OCI-LY7 (cell line): ENCODE results near the gene C2CD3. TPM values are rescaled to one million over a fixed set of nuclear protein-coding genes. Genes with fewer than 3 reads are reported as not detected.

Source experiments
- BruUV-seq: library from RNA; stranded (reverse); fragments of 400-500 nt; replicated peaks from 2 replicates; lab custom pipeline; 2021; lab: Mats Ljungman, UMichigan
- CTCF ChIA-PET: fragments of 300-600 bp; sonication (Branson Sonifier 250); formaldehyde crosslinking; loops from one replicate; lab custom pipeline; 2022; ENCODE audit warnings: antibody characterized with exemption; ENCODE audit not compliant: unreplicated experiment; lab: Charles Lee
- POLR2A ChIA-PET: fragments of 300-600 bp; sonication (Branson Sonifier 250); formaldehyde crosslinking; loops from one replicate; lab custom pipeline; 2022; ENCODE audit warnings: antibody characterized with exemption; lab: Charles Lee
- DNase-seq: peaks from one replicate; pipeline ENCODE4 v3.0.0-alpha.2; 2015; ENCODE audit warnings: low spot score
- H2AFZ ChIP-seq: fragments of 200-600 bp; sonication (generic), shearing (Covaris generic); 2 replicates; pipeline ENCODE4 v1.6.1; 2014; ENCODE audit warnings: mild to moderate bottlenecking, antibody characterized with exemption, low read length, moderate library complexity
- H3K27ac ChIP-seq: fragments of 200-600 bp; sonication (generic); 2 replicates; pipeline ENCODE4 v1.5.1; 2014; ENCODE audit warnings: mixed run types, low read depth, mild to moderate bottlenecking, moderate library complexity, low read length, inconsistent platforms; ENCODE audit not compliant: poor library complexity, severe bottlenecking
- H3K36me3 ChIP-seq: fragments of 200-600 bp; sonication (generic); 2 replicates; pipeline ENCODE4 v1.6.1; 2014; ENCODE audit warnings: mild to moderate bottlenecking, antibody characterized with exemption, low read length, moderate library complexity, mixed read lengths; ENCODE audit not compliant: insufficient read depth
- H3K4me1 ChIP-seq: fragments of 200-600 bp; sonication (generic); 2 replicates; pipeline ENCODE4 v1.5.1; 2014; ENCODE audit warnings: mild to moderate bottlenecking, low read length; ENCODE audit not compliant: insufficient read depth, poor library complexity, severe bottlenecking
- H3K4me2 ChIP-seq: fragments of 200-600 bp; sonication (generic); 2 replicates; pipeline ENCODE4 v1.6.1; 2014; ENCODE audit warnings: mild to moderate bottlenecking, low read length
- H3K4me3 ChIP-seq: fragments of 200-600 bp; sonication (generic); 2 replicates; pipeline ENCODE4 v1.5.1; 2014; ENCODE audit warnings: mild to moderate bottlenecking, low read depth, low read length; ENCODE audit not compliant: poor library complexity, severe bottlenecking
- H3K79me2 ChIP-seq: fragments of 200-600 bp; sonication (generic); 2 replicates; pipeline ENCODE4 v1.6.1; 2016; ENCODE audit warnings: low read depth, mild to moderate bottlenecking, low read length, moderate library complexity, mixed read lengths; ENCODE audit not compliant: insufficient read depth
- H3K9me2 ChIP-seq: fragments of 200-600 bp; sonication (generic); 2 replicates; pipeline ENCODE4 v1.6.1; 2016; ENCODE audit warnings: mild to moderate bottlenecking, low read length, mixed read lengths; ENCODE audit not compliant: insufficient read depth
- H3K9me3 ChIP-seq: fragments of 200-600 bp; sonication (generic); 2 replicates; pipeline ENCODE4 v1.6.1; 2014; ENCODE audit warnings: mild to moderate bottlenecking, mixed run types, low read length, mixed read lengths
- H4K20me1 ChIP-seq: fragments of 200-600 bp; sonication (generic); 2 replicates; pipeline ENCODE4 v1.6.1; 2014; ENCODE audit warnings: mild to moderate bottlenecking, antibody characterized with exemption, low read length, moderate library complexity, mixed read lengths; ENCODE audit not compliant: insufficient read depth
- CTCF ChIP-seq: fragments of 200-600 bp; sonication (generic); conservative IDR thresholded peaks from 2 replicates; pipeline ENCODE4 v1.5.1; 2014; ENCODE audit warnings: mild to moderate bottlenecking, antibody characterized with exemption, low read length, moderate library complexity, mixed read lengths
- EZH2phosphoT487 ChIP-seq: fragments of 200-600 bp; sonication (generic); IDR thresholded peaks from 2 replicates; pipeline ENCODE4 v1.6.1; 2018; ENCODE audit warnings: low read depth, borderline replicate concordance, mild to moderate bottlenecking, mixed run types, antibody characterized with exemption, low read length, moderate library complexity, mixed read lengths
- intact Hi-C: fragments of 100-400 bp; cut with micrococcal nuclease; formaldehyde crosslinking; loops from one replicate; pipeline ENCODE4 v1.10.0; 2022; ENCODE audit not compliant: unreplicated experiment
- total RNA-seq, 2 experiments: library from RNA; depleted of rRNA in 1 of 2; stranded (reverse); fragments of >200 nt in 1 of 2; shearing (Covaris generic) in 1 of 2; gene quantifications; 2 replicates each; pipeline ENCODE4 v1.2.3, GENCODE V29; 2014 to 2022

Gene C2CD3
- total RNA-seq, 2 experiments from 2014 or later: 29.2 to 32.1 TPM

DNA sequence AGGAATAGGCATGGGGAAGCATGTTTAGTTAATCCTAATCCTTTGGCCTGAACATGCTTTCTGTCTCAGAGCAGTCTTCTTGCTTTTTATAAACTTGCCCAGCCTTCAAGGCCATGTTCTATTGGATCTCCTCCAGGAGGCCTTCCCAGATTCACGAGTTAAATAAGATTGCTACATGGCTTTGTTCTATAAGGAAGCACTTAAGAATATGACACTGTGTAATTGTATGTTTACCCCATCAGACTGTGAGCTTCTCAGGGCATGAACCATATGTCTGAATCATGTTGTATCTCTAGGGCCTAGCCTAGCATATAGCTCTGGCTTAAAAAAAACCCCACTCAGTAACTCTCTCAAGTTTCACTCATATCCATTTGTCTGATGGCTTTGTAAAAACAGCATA, 135.5 kb downstream of the C2CD3 start:
- no TSS peak for BruUV-seq
- H3K79me2 ChIP-seq: no peaks in the 10 kb centered on the region
- peaks cover 62% of the 10 kb centered on the region for H3K36me3 ChIP-seq
- no peaks in the 10 kb centered on the region for H3K4me1 ChIP-seq
- no peak overlapping the region for H3K4me2 ChIP-seq
- H3K9me2 ChIP-seq: no peaks in the 10 kb centered on the region
- no peak for DNase-seq
- H3K4me3 ChIP-seq: no peak overlapping the region
- intact Hi-C loops: no loop called here
- H2AFZ ChIP-seq: no peak overlapping the region
- H3K27ac ChIP-seq: no peak overlapping the region
- no peak for TF ChIP-seq EZH2phosphoT487
- no peak for TF ChIP-seq CTCF
- POLR2A ChIA-PET: interaction anchor here (0.7 kb wide), 1 partner anchor 373 kb away, joined by 7 read pairs; no protein-coding TSS in a partner anchor
- no peaks in the 10 kb centered on the region for H3K9me3 ChIP-seq
- no peaks in the 10 kb centered on the region for H4K20me1 ChIP-seq
- CTCF ChIA-PET: no interaction called here

DNA sequence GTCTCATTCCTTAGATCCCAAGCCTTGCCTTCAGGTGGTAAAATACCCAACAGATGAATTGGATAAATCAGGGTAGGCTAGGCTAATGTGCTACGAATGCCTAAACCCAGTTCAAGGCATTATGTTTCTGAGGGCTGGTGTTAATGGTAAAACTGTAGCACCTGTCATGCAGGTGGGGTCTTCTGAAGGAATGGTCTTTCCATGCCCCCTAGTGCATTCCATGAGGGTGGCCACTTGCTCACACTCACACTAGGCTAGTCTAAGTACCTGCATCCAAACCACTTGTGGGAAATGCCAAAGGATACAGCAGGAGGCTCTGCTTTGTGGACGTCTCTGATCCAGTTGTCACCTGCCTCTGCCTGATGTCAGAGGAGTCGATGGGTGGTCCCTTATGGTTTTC, 137.8 kb downstream of the C2CD3 start:
- no peaks in the 10 kb centered on the region for H3K9me2 ChIP-seq
- H3K27ac ChIP-seq: no peak overlapping the region
- H2AFZ ChIP-seq: no peak overlapping the region
- no TSS peak for BruUV-seq
- peaks cover 45% of the 10 kb centered on the region for H3K36me3 ChIP-seq
- no peaks in the 10 kb centered on the region for H3K4me1 ChIP-seq
- 0 out of 2 replicates have a peak, but pooled peaks have one; percentile 22 for TF ChIP-seq CTCF
- TF ChIP-seq EZH2phosphoT487: no peak
- H3K4me2 ChIP-seq: no peak overlapping the region
- ChIA-PET POLR2A (interaction anchor here (1.1 kb wide), 1 partner anchor 21 kb away, joined by 3 read pairs; no protein-coding TSS in a partner anchor), CTCF (interaction anchor here (0.6 kb wide), 1 partner anchor 11 kb away, joined by 3 read pairs; no protein-coding TSS in a partner anchor)
- no peaks in the 10 kb centered on the region for H4K20me1 ChIP-seq
- no peaks in the 10 kb centered on the region for H3K9me3 ChIP-seq
- peak; percentile 31 for DNase-seq
- H3K79me2 ChIP-seq: no peaks in the 10 kb centered on the region
- intact Hi-C loops: loop anchor here (5.0 kb wide), 1 partner anchor 71 kb away; no protein-coding TSS in a partner anchor
- H3K4me3 ChIP-seq: no peak overlapping the region
